Fibroblast of lung (primary cell): ENCODE data around the gene PRR5L.

Experiments
- CTCF ChIP-seq, 2 donors: IDR thresholded peaks in 1 of 2; conservative IDR thresholded peaks in 1 of 2; 1 replicate in 1 of 2; 2 replicates in 1 of 2; pipeline ENCODE4 v1.5.1; 2011 to 2012; ENCODE audit warnings: low read length in 2 of 2, control low read depth in 1 of 2, inconsistent platforms in 1 of 2, low read depth in 1 of 2, mild to moderate bottlenecking in 1 of 2
- EZH2 ChIP-seq: IDR thresholded peaks from 2 replicates; pipeline ENCODE4 v1.5.1; 2012; ENCODE audit warnings: low read length, control low read depth, mild to moderate bottlenecking; ENCODE audit errors: missing control alignments

GRCh38 chr11:36405585-36406367 is 109.7 kb downstream of the PRR5L start:
- TF ChIP-seq CTCF (conservative IDR thresholded peaks at IDR 0.05 in 1 of 2, IDR thresholded peaks at IDR 0.05 in 1 of 2; ENCODE audit: low read depth in 1 of 2, low read length in 2 of 2) (no peak), EZH2 (no peak)
